ENCODE data around the gene CUEDC1. TPM values are rescaled to one million over a fixed set of nuclear protein-coding genes. Genes with fewer than 3 reads are reported as not detected.

CUEDC1 gene
- total and polyA plus RNA-seq, 9 of the 15 experiments (the other 6 are each of a cell fraction or from before 2014, with no cell fraction given) = 0.20 to 4.1 (median 1.6) TPM; not detected in 1

DNA sequence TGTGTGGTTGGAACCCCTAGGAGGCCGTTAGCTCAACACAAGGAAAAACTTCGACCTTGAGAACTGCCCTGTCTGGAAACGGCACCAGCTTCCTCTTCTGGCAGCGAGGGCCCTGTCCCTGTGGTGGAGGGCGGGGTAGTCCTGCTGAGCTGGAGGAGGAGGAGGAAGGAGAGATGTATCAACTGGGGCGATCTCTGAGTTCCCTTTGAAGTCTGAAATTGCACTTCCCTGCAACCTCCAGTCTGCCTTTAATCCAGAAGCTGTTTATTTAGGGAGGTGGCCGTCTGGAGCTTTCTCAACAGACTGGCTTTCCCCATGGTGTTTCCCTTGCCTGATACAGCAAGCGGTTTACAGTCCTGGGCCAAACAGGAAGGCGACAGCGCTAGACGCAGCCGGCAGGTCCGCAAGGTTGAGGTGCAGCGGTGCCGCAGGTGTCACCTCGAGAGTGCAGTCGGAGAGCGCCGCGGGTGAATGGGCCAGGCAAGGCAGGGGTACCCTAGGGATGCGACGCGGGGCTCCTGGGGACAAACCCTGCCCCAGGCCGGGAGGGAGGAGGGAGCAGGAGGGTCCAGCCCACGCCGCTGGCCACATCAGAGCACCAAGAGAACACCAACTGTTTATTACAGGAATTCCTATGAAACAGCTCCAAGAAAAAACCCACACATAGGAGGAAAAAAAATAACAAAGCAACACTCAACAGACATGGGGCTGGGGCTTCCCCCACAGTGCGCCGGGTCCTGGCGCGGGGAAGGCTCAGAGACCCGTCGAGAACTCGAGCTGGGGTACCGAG, 94.0 kb downstream of the CUEDC1 start (continued):
- TF ChIP-seq CBX8 (IDR thresholded peaks at IDR 0.05; ENCODE audit: borderline replicate concordance, extremely low read depth, low read depth, low read length, poor library complexity, severe bottlenecking) = no peak
- peak; percentile 52 for TF ChIP-seq ZNF121 (CRISPR knock-in tag; conservative IDR thresholded peaks at IDR 0.05)
- peak; percentile 70; the same call in 1 of the 2 replicates for TF ChIP-seq CTBP1 (IDR thresholded peaks at IDR 0.05; ENCODE audit: borderline replicate concordance)
- TF ChIP-seq MYBL2 (IDR thresholded peaks at IDR 0.05; ENCODE audit: low read depth) = no peak
- no peak for TF ChIP-seq MYBL2 (CRISPR knock-in tag; IDR thresholded peaks at IDR 0.05; ENCODE audit: borderline replicate concordance)
- no peak for TF ChIP-seq ZNF133 (CRISPR knock-in tag; IDR thresholded peaks at IDR 0.05)
- peak; percentile 54; the same call in 1 of the 2 replicates for TF ChIP-seq GATA2 (CRISPR knock-in tag; IDR thresholded peaks at IDR 0.05)
- TF ChIP-seq BRD9 (IDR thresholded peaks at IDR 0.05; ENCODE audit: low read depth, partially characterized antibody) = no peak
- TF ChIP-seq, protein P1, sequence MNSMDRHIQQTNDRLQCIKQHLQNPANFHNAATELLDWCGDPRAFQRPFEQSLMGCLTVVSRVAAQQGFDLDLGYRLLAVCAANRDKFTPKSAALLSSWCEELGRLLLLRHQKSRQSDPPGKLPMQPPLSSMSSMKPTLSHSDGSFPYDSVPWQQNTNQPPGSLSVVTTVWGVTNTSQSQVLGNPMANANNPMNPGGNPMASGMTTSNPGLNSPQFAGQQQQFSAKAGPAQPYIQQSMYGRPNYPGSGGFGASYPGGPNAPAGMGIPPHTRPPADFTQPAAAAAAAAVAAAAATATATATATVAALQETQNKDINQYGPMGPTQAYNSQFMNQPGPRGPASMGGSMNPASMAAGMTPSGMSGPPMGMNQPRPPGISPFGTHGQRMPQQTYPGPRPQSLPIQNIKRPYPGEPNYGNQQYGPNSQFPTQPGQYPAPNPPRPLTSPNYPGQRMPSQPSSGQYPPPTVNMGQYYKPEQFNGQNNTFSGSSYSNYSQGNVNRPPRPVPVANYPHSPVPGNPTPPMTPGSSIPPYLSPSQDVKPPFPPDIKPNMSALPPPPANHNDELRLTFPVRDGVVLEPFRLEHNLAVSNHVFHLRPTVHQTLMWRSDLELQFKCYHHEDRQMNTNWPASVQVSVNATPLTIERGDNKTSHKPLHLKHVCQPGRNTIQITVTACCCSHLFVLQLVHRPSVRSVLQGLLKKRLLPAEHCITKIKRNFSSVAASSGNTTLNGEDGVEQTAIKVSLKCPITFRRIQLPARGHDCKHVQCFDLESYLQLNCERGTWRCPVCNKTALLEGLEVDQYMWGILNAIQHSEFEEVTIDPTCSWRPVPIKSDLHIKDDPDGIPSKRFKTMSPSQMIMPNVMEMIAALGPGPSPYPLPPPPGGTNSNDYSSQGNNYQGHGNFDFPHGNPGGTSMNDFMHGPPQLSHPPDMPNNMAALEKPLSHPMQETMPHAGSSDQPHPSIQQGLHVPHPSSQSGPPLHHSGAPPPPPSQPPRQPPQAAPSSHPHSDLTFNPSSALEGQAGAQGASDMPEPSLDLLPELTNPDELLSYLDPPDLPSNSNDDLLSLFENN (IDR thresholded peaks at IDR 0.05; ENCODE audit: low read depth in 2 of 2, low read length in 2 of 2) = no peak
- TF ChIP-seq ESRRA (IDR thresholded peaks at IDR 0.05; ENCODE audit: borderline replicate concordance, low read depth) = peak; percentile 92
- TF ChIP-seq, protein P2, sequence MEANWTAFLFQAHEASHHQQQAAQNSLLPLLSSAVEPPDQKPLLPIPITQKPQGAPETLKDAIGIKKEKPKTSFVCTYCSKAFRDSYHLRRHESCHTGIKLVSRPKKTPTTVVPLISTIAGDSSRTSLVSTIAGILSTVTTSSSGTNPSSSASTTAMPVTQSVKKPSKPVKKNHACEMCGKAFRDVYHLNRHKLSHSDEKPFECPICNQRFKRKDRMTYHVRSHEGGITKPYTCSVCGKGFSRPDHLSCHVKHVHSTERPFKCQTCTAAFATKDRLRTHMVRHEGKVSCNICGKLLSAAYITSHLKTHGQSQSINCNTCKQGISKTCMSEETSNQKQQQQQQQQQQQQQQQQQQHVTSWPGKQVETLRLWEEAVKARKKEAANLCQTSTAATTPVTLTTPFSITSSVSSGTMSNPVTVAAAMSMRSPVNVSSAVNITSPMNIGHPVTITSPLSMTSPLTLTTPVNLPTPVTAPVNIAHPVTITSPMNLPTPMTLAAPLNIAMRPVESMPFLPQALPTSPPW (CRISPR knock-in tag; IDR thresholded peaks at IDR 0.05) = peak; percentile 38; the same call in 1 of the 2 replicates
- TF ChIP-seq KAT8 (IDR thresholded peaks at IDR 0.05; ENCODE audit: low read depth) = no peak
- no peak for TF ChIP-seq SREBF2 (CRISPR knock-in tag; IDR thresholded peaks at IDR 0.05)
- TF ChIP-seq, protein P3, sequence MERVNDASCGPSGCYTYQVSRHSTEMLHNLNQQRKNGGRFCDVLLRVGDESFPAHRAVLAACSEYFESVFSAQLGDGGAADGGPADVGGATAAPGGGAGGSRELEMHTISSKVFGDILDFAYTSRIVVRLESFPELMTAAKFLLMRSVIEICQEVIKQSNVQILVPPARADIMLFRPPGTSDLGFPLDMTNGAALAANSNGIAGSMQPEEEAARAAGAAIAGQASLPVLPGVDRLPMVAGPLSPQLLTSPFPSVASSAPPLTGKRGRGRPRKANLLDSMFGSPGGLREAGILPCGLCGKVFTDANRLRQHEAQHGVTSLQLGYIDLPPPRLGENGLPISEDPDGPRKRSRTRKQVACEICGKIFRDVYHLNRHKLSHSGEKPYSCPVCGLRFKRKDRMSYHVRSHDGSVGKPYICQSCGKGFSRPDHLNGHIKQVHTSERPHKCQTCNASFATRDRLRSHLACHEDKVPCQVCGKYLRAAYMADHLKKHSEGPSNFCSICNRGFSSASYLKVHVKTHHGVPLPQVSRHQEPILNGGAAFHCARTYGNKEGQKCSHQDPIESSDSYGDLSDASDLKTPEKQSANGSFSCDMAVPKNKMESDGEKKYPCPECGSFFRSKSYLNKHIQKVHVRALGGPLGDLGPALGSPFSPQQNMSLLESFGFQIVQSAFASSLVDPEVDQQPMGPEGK (CRISPR knock-in tag; IDR thresholded peaks at IDR 0.05; ENCODE audit: borderline replicate concordance) = no peak
- no peak for TF ChIP-seq FUS (optimal IDR thresholded peaks at IDR 0.05; ENCODE audit: low read depth, low read length)
- no peak for TF ChIP-seq RBM39 (optimal IDR thresholded peaks at IDR 0.05; ENCODE audit: low read depth, low read length)
- TF ChIP-seq PTRF (tag; IDR thresholded peaks at IDR 0.05) = no peak
- TF ChIP-seq ASH1L (IDR thresholded peaks at IDR 0.05; ENCODE audit: borderline replicate concordance, low read depth, partially characterized antibody) = no peak
- peak; percentile 79 for TF ChIP-seq TCF7L2 (IDR thresholded peaks at IDR 0.05; ENCODE audit: low read depth, low read length)
- no peak for TF ChIP-seq RUNX1 (IDR thresholded peaks at IDR 0.05; ENCODE audit: low read depth)
- TF ChIP-seq MIER1 (IDR thresholded peaks at IDR 0.05; ENCODE audit: low read depth) = no peak
